Ishikawa (cell line): ENCODE measurements around the gene LRRC8C.

ENCODE experiments used
- CEBPB ChIP-seq: IDR thresholded peaks from 2 replicates; pipeline ENCODE4 v1.6.1; 2012
- CREB1 ChIP-seq: IDR thresholded peaks from 2 replicates; pipeline ENCODE4 v1.6.1; 2012; ENCODE audit warnings: low read depth
- EGR1 ChIP-seq: IDR thresholded peaks from 2 replicates; pipeline ENCODE4 v1.6.1; 2012
- EP300 ChIP-seq: IDR thresholded peaks from 2 replicates; pipeline ENCODE4 v1.6.1; 2012; ENCODE audit warnings: borderline replicate concordance
- FOXM1 ChIP-seq: IDR thresholded peaks from 2 replicates; pipeline ENCODE4 v1.6.1; 2012; ENCODE audit warnings: low read depth, borderline replicate concordance
- NFIC ChIP-seq: IDR thresholded peaks from 2 replicates; pipeline ENCODE4 v1.6.1; 2012
- RAD21 ChIP-seq: IDR thresholded peaks from 2 replicates; pipeline ENCODE4 v1.6.1; 2012; ENCODE audit warnings: low read depth
- TAF1 ChIP-seq: IDR thresholded peaks from 2 replicates; pipeline ENCODE4 v1.6.1; 2012; ENCODE audit warnings: low read depth, mild to moderate bottlenecking
- TCF12 ChIP-seq: IDR thresholded peaks from 2 replicates; pipeline ENCODE4 v1.6.1; 2012; ENCODE audit warnings: low read depth
- TEAD4 ChIP-seq: IDR thresholded peaks from 2 replicates; pipeline ENCODE4 v1.6.1; 2012
- YY1 ChIP-seq: IDR thresholded peaks from 2 replicates; pipeline ENCODE4 v1.6.1; 2012; ENCODE audit warnings: low read depth
- ZBTB7A ChIP-seq: IDR thresholded peaks from 2 replicates; pipeline ENCODE4 v1.6.1; 2012; ENCODE audit warnings: low read depth
- TF ChIP-seq, protein P1 (sequence below): IDR thresholded peaks from 2 replicates; pipeline ENCODE4 v1.6.1; 2012; ENCODE audit warnings: low read depth, mild to moderate bottlenecking
- TF ChIP-seq, protein P2 (sequence below): IDR thresholded peaks from 2 replicates; pipeline ENCODE4 v1.6.1; 2012
- TF ChIP-seq, protein P3 (sequence below): IDR thresholded peaks from 2 replicates; pipeline ENCODE4 v1.6.1; 2012

Gene LRRC8C

DNA sequence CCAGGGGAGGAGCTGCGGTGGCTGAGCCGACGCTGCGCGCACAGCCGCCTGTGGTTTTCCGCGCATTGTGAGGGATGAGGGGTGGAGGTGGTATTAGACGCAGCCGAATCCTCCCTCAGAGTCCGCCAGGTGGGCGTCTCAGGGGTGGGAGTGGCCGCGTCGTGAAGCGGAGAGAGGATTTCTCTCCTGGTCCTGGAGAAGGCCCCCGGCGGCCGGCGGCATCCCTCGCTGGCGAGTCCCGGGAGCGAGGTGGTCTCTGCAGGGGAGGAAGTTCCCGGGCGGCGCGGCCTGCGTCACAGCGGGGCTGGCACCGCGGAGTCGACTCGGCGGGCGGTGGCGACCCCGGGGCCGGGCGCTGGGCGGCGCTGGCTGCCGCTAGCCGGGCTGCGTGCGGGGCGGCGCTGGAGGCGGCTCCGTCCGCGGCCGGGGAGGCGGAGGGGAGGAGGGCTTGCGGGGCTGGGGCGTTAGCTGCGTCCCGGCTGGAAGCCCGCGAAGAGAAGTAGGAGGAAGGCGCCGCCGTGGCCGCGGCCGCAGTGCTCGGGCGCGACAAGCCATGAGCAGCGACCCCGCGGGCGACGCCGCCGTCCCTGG lies at the start of gene LRRC8C:
Gene LRRC8C (plus strand): TSS at position 464 of the 591 bp plus-strand sequence. CDS start 53,354 bp downstream, outside the sequence.
- TF ChIP-seq, protein P1, sequence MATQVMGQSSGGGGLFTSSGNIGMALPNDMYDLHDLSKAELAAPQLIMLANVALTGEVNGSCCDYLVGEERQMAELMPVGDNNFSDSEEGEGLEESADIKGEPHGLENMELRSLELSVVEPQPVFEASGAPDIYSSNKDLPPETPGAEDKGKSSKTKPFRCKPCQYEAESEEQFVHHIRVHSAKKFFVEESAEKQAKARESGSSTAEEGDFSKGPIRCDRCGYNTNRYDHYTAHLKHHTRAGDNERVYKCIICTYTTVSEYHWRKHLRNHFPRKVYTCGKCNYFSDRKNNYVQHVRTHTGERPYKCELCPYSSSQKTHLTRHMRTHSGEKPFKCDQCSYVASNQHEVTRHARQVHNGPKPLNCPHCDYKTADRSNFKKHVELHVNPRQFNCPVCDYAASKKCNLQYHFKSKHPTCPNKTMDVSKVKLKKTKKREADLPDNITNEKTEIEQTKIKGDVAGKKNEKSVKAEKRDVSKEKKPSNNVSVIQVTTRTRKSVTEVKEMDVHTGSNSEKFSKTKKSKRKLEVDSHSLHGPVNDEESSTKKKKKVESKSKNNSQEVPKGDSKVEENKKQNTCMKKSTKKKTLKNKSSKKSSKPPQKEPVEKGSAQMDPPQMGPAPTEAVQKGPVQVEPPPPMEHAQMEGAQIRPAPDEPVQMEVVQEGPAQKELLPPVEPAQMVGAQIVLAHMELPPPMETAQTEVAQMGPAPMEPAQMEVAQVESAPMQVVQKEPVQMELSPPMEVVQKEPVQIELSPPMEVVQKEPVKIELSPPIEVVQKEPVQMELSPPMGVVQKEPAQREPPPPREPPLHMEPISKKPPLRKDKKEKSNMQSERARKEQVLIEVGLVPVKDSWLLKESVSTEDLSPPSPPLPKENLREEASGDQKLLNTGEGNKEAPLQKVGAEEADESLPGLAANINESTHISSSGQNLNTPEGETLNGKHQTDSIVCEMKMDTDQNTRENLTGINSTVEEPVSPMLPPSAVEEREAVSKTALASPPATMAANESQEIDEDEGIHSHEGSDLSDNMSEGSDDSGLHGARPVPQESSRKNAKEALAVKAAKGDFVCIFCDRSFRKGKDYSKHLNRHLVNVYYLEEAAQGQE, result no peak
- TF ChIP-seq CREB1, result no peak
- no peak; the same call in 1 of the 2 replicates for TF ChIP-seq EP300
- TF ChIP-seq, protein P2, sequence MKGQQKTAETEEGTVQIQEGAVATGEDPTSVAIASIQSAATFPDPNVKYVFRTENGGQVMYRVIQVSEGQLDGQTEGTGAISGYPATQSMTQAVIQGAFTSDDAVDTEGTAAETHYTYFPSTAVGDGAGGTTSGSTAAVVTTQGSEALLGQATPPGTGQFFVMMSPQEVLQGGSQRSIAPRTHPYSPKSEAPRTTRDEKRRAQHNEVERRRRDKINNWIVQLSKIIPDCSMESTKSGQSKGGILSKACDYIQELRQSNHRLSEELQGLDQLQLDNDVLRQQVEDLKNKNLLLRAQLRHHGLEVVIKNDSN, result no peak

DNA sequence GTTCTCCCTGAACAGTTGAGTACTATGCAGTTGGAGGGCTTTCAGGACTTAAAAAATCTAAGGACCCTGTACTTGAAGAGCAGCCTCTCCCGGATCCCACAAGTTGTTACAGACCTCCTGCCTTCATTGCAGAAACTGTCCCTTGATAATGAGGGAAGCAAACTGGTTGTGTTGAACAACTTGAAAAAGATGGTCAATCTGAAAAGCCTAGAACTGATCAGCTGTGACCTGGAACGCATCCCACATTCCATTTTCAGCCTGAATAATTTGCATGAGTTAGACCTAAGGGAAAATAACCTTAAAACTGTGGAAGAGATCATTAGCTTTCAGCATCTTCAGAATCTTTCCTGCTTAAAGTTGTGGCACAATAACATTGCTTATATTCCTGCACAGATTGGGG lies 48.7 kb upstream of the LRRC8C start:
- TF ChIP-seq EP300, result no peak
- TF ChIP-seq, protein P1, result no peak
- no peak for TF ChIP-seq CEBPB
- TF ChIP-seq, protein P3, sequence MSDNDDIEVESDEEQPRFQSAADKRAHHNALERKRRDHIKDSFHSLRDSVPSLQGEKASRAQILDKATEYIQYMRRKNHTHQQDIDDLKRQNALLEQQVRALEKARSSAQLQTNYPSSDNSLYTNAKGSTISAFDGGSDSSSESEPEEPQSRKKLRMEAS, result no peak
- TF ChIP-seq TEAD4, result no peak
- TF ChIP-seq CREB1, result no peak
- TF ChIP-seq NFIC, result no peak
- no peak for TF ChIP-seq ZBTB7A
- no peak for TF ChIP-seq TAF1
- TF ChIP-seq FOXM1, result no peak
- TF ChIP-seq, protein P2, result no peak
- no peak for TF ChIP-seq EGR1
- no peak for TF ChIP-seq RAD21

DNA sequence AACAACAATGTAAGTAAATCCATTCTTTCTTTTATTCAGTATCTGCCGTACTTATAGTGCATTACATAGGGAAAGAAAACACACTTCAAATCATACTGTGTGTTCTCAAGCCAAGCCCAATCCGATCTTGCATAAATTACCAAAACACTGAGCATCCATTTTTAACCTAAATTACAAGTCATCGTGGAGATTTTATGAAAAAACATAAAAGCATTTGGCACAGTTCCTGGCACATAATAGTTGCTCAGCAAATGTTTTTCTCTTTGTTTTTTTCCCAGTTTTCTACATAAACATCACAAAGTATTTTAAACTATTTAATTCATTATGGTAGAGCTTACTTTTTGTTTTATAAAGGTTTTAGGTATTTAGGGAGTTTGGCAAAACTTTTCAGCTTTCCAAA lies 48.1 kb upstream of the LRRC8C start:
- TF ChIP-seq CEBPB (no peak), RAD21 (no peak), TEAD4 (no peak), TAF1 (no peak)
- TF ChIP-seq, protein P1, result no peak

DNA sequence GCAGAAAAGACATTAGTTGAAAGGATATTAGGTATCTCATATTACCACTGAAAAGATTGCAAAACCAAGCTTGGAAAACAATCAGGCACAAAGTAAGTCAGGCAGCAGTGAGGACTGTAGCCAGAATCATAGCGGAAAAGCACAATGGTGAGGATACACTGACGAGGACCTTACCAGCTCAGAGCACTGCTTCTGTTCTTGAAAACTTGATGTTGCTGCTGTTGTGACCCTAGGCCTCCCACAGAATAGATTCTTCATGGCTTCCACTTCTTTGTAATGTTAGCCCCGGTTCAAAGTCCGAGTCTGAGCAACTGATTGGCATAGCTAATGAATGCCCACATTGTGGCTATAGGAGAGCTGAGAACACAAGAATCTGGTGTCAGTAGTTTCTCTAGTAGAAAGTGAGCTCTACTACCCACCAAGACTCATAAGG lies 45.2 kb upstream of the LRRC8C start:
- TF ChIP-seq CEBPB, result peak; percentile 76
- TF ChIP-seq RAD21, result no peak

DNA sequence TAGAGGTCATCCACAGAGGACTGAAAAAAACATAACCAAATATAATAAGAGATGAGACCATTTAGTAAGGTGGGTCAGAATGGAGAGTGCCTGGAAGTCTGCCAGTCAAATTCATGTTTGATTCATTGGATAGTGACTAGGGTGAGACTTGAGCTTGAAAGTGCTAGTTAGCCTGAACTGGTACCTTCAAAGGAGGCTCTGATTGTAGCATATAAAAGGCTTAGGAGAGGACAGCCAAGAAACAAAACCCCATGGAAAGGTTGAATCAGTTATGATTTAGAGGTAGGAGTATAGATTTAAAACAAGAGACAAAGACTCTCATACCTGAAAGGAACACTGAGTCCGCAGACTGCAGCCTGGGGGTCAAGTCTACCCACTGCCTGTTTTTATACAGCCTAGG lies 44.4 kb upstream of the LRRC8C start:
- TF ChIP-seq, protein P3, result no peak
- TF ChIP-seq EP300 (no peak), TAF1 (no peak), YY1 (no peak), CEBPB (no peak), EGR1 (no peak), NFIC (no peak), TCF12 (no peak), ZBTB7A (no peak), TEAD4 (no peak), RAD21 (no peak), CREB1 (no peak), FOXM1 (no peak)
- TF ChIP-seq, protein P1, result no peak
- TF ChIP-seq, protein P2, result no peak
